Measurements from ENCODE around the gene TMEM184B. TPM values are rescaled to one million over a fixed set of nuclear protein-coding genes. Genes with fewer than 3 reads are reported as not detected.
A peak's percentile ranks its signal among the peaks of the same experiment; 100 is the strongest.
"Not testable (repeated sequence)": the region's sequence is repeated elsewhere in the genome, so short reads cannot be mapped to it uniquely, and the experiment has no call there.

Gene TMEM184B
- total RNA-seq, 1 donor from 2014 or later, result 42.6 TPM

- TF ChIP-seq CTCF (IDR thresholded peaks at IDR 0.05; ENCODE audit: insufficient read depth, low read length, poor library complexity, severe bottlenecking), result no peak
- Histone ChIP-seq H3K36me3 (ENCODE audit: control insufficient read depth, insufficient read depth, low read length) (no peaks in the 10 kb centered on the region), H3K27me3 (ENCODE audit: control insufficient read depth, insufficient read depth, low read length) (no peaks in the 10 kb centered on the region), H3K4me3 (ENCODE audit: low read depth, low read length) (no peak overlapping the region)
- DNase-seq (ENCODE audit: low read depth), result no peak
These were observed 37.5 kb downstream of the TMEM184B start for GRCh38 chr22:38235240-38235850.

DNA sequence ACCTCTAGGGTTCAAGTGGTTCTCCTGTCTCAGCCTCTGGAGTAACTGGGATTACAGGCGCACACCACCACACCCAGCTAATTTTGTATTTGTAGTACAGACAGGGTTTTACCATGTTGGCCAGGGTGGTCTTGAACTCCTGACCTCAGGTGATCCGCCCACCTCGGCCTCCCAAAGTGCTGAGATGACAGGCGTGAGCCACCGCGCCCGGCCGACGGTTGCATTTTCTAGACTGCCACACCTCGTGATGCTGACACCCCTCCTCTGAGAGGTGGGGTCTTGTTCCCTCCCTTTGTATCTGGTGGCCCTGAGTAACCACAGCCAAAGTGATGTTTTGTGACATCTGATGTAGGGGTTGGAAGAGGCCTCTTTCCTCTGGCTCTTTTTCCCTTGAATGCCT, 39.0 kb downstream of the TMEM184B start:
- not testable (repeated sequence) for H3K36me3 ChIP-seq (ENCODE audit: control insufficient read depth, insufficient read depth, low read length); H3K4me3 ChIP-seq (ENCODE audit: low read depth, low read length); H3K27me3 ChIP-seq (ENCODE audit: control insufficient read depth, insufficient read depth, low read length); DNase-seq (ENCODE audit: low read depth)

DNA sequence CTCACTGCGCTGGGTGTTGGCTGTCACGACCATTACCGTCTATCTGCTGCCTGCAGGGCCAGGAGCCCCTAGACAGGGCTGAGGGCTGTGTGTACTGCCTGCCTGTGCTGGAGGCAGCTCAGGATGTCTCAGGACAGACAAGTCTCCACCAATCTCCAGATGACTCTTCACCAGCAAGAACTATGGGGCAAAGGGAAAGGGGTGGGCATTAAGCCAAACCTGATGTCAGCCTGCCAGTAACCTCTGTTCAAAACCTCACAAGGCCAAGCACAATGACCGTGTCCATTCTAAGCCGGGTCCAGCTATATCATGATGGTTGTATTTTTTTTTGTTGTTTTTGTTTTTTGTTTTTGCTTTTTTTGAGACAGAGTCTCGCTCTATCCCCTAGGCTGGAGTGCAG, 39.4 kb downstream of the TMEM184B start:
- Histone ChIP-seq H3K4me3 (ENCODE audit: low read depth, low read length) (no peak overlapping the region), H3K36me3 (ENCODE audit: control insufficient read depth, insufficient read depth, low read length) (peaks cover 2% of the 10 kb centered on the region), H3K27me3 (ENCODE audit: control insufficient read depth, insufficient read depth, low read length) (no peaks in the 10 kb centered on the region)
- no peak for TF ChIP-seq CTCF (IDR thresholded peaks at IDR 0.05; ENCODE audit: insufficient read depth, low read length, poor library complexity, severe bottlenecking)
- DNase-seq (ENCODE audit: low read depth), result no peak

GRCh38 chr22:38232196-38232595, 40.6 kb downstream of the TMEM184B start:
- Histone ChIP-seq H3K27me3 (ENCODE audit: control insufficient read depth, insufficient read depth, low read length) (no peaks in the 10 kb centered on the region), H3K36me3 (ENCODE audit: control insufficient read depth, insufficient read depth, low read length) (peaks cover 2% of the 10 kb centered on the region), H3K4me3 (ENCODE audit: low read depth, low read length) (no peak overlapping the region)
- TF ChIP-seq CTCF (IDR thresholded peaks at IDR 0.05; ENCODE audit: insufficient read depth, low read length, poor library complexity, severe bottlenecking), result no peak
- no peak for DNase-seq (ENCODE audit: low read depth)

GRCh38 chr22:38230916-38231315, 41.9 kb downstream of the TMEM184B start:
- no peaks in the 10 kb centered on the region for H3K27me3 ChIP-seq (ENCODE audit: control insufficient read depth, insufficient read depth, low read length)
- H3K36me3 ChIP-seq (ENCODE audit: control insufficient read depth, insufficient read depth, low read length), result peaks cover 2% of the 10 kb centered on the region
- DNase-seq (ENCODE audit: low read depth), result no peak
- H3K4me3 ChIP-seq (ENCODE audit: low read depth, low read length), result no peak overlapping the region
- no peak for TF ChIP-seq CTCF (IDR thresholded peaks at IDR 0.05; ENCODE audit: insufficient read depth, low read length, poor library complexity, severe bottlenecking)

DNA sequence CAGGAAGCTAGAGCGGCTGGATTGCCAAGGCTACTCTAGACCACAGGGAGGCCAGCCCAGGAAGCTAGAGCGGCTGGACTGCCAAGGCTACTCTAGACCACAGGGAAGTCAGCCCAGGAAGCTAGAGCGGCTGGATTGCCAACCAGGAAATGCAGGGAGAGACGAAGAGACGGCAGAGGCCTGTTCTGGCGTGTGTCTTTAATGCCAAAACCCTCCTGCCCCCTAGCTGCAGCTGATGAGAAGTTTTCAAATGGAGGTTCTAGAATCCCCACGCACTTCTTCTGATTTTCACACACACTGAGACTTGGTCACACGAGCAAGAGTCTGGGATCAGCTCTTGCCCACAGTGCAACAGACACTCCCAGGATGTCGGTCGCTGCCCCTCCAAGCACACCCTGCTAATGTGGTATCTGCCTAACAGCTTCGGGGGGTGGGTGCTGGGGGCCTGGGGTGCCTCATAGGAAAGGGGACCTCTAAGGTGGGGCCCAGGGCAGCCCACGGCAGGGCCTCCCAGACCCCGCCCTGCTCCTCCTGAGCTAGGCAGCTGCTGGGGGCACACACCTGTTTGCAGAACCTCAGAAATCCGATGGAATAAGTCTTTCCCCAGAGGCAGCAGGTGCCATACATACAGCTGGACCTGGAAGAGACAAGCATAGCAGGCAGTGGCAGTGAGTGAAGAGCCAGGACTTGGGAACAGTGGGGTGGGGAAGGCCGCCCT, 42.5 kb downstream of the TMEM184B start:
- H3K4me3 ChIP-seq (ENCODE audit: low read depth, low read length), result no peak overlapping the region
- TF ChIP-seq CTCF (IDR thresholded peaks at IDR 0.05; ENCODE audit: insufficient read depth, low read length, poor library complexity, severe bottlenecking), result peak; percentile 31
- peaks cover 2% of the 10 kb centered on the region for H3K36me3 ChIP-seq (ENCODE audit: control insufficient read depth, insufficient read depth, low read length)
- DNase-seq (ENCODE audit: low read depth), result no peak
- no peaks in the 10 kb centered on the region for H3K27me3 ChIP-seq (ENCODE audit: control insufficient read depth, insufficient read depth, low read length)
